Activated CD4-positive, alpha-beta memory T cell treated with anti-CD3 and anti-CD28 coated beads, Interleukin-2, amount 10 ng/mL, durations not matched to agents 7 days and 5 days (primary cell): ENCODE results near the gene SLIT1. TPM values are rescaled to one million over a fixed set of nuclear protein-coding genes. Genes with fewer than 3 reads are reported as not detected.

Source experiments
- CTCF ChIA-PET: fragments of 350-600 bp; sonication (Branson Sonifier 250); formaldehyde crosslinking; loops from one replicate; lab custom pipeline; 2021; ENCODE audit warnings: antibody characterized with exemption, inconsistent platforms; lab: Charles Lee
- POLR2A ChIA-PET: fragments of 350-600 bp; sonication (Branson Sonifier 250); formaldehyde crosslinking; loops from one replicate; lab custom pipeline; 2021; ENCODE audit warnings: antibody characterized with exemption; lab: Charles Lee
- DNase-seq: peaks from one replicate; pipeline ENCODE4 v3.0.0-alpha.2; 2020
- H3K27ac Mint-ChIP-seq: one replicate; pipeline ENCODE4 v1.8.0; 2021; ENCODE audit warnings: mild to moderate bottlenecking, mixed read lengths
- H3K27me3 Mint-ChIP-seq: one replicate; pipeline ENCODE4 v1.8.0; 2021; ENCODE audit warnings: mixed read lengths
- H3K36me3 Mint-ChIP-seq: one replicate; pipeline ENCODE4 v1.8.0; 2021; ENCODE audit warnings: low read depth, mixed read lengths
- H3K4me1 Mint-ChIP-seq: one replicate; pipeline ENCODE4 v1.8.0; 2021; ENCODE audit warnings: mixed read lengths
- H3K4me3 Mint-ChIP-seq: one replicate; pipeline ENCODE4 v1.8.0; 2021; ENCODE audit warnings: mild to moderate bottlenecking, mixed read lengths
- H3K9me3 Mint-ChIP-seq: one replicate; pipeline ENCODE4 v1.8.0; 2021; ENCODE audit warnings: mixed read lengths
- total RNA-seq, 2 experiments: library from RNA; stranded (reverse); gene quantifications; one replicate each; pipeline ENCODE4 v1.2.3, GENCODE V29; 2021

SLIT1 gene
- total RNA-seq, 2 experiments from 2014 or later, result 0.30 to 0.35 TPM

GRCh38 chr10:97179311-97179710 is 6.4 kb downstream of the SLIT1 start:
- H3K36me3 Mint-ChIP-seq, result no peaks in the 10 kb centered on the region
- ChIA-PET POLR2A (no interaction called here), CTCF (interaction anchor here (0.5 to 0.7 kb wide), 2 partner anchors 77 to 186 kb away, joined by 3 to 4 read pairs; no protein-coding TSS in a partner anchor)
- no peaks in the 10 kb centered on the region for H3K9me3 Mint-ChIP-seq
- H3K27me3 Mint-ChIP-seq, result peaks cover 39% of the 10 kb centered on the region
- H3K4me1 Mint-ChIP-seq, result no peaks in the 10 kb centered on the region
- no peak for DNase-seq
- no peak overlapping the region for H3K27ac Mint-ChIP-seq
- no peak overlapping the region for H3K4me3 Mint-ChIP-seq

- no peak for DNase-seq
- Mint-ChIP-seq H3K27ac (no peak overlapping the region), H3K27me3 (peaks cover 27% of the 10 kb centered on the region), H3K4me1 (no peaks in the 10 kb centered on the region), H3K36me3 (no peaks in the 10 kb centered on the region), H3K4me3 (no peak overlapping the region), H3K9me3 (no peaks in the 10 kb centered on the region)
- POLR2A ChIA-PET, result no interaction called here
- CTCF ChIA-PET, result interaction anchor here (2.7 kb wide), 1 partner anchor 32 kb away, joined by 8 read pairs; no protein-coding TSS in a partner anchor
Measured at GRCh38 chr10:97178074-97178473, 7.7 kb downstream of the SLIT1 start.

GRCh38 chr10:97176226-97176625 is 9.5 kb downstream of the SLIT1 start:
- Mint-ChIP-seq H3K4me1 (no peaks in the 10 kb centered on the region), H3K4me3 (no peak overlapping the region), H3K36me3 (no peaks in the 10 kb centered on the region), H3K27ac (no peak overlapping the region), H3K27me3 (peaks cover 28% of the 10 kb centered on the region), H3K9me3 (no peaks in the 10 kb centered on the region)
- ChIA-PET CTCF (interaction anchor here (2.7 kb wide), 1 partner anchor 34 kb away, joined by 8 read pairs; no protein-coding TSS in a partner anchor), POLR2A (no interaction called here)
- DNase-seq, result no peak

GRCh38 chr10:97175586-97175985 is 10.2 kb downstream of the SLIT1 start:
- POLR2A ChIA-PET, result no interaction called here
- CTCF ChIA-PET, result no interaction called here
- DNase-seq, result no peak
- H3K36me3 Mint-ChIP-seq, result no peaks in the 10 kb centered on the region
- H3K9me3 Mint-ChIP-seq, result no peaks in the 10 kb centered on the region
- peaks cover 26% of the 10 kb centered on the region for H3K27me3 Mint-ChIP-seq
- no peaks in the 10 kb centered on the region for H3K4me1 Mint-ChIP-seq
- H3K27ac Mint-ChIP-seq, result no peak overlapping the region
- H3K4me3 Mint-ChIP-seq, result no peak overlapping the region

GRCh38 chr10:97174941-97175340 is 10.8 kb downstream of the SLIT1 start:
- no peak for DNase-seq
- Mint-ChIP-seq H3K4me1 (no peaks in the 10 kb centered on the region), H3K27ac (no peak overlapping the region), H3K36me3 (no peaks in the 10 kb centered on the region), H3K27me3 (peaks cover 24% of the 10 kb centered on the region), H3K4me3 (no peak overlapping the region), H3K9me3 (no peaks in the 10 kb centered on the region)
- ChIA-PET CTCF (interaction anchor here (1.0 to 2.3 kb wide), 4 partner anchors 9 to 35 kb away, joined by 3 to 7 read pairs (median 5); no protein-coding TSS in a partner anchor), POLR2A (no interaction called here)

- Mint-ChIP-seq H3K27ac (no peak overlapping the region), H3K36me3 (no peaks in the 10 kb centered on the region), H3K27me3 (peaks cover 24% of the 10 kb centered on the region), H3K9me3 (no peaks in the 10 kb centered on the region), H3K4me3 (no peak overlapping the region), H3K4me1 (no peaks in the 10 kb centered on the region)
- ChIA-PET POLR2A (no interaction called here), CTCF (interaction anchor here (1.0 to 2.3 kb wide), 4 partner anchors 9 to 36 kb away, joined by 3 to 7 read pairs (median 5); no protein-coding TSS in a partner anchor)
- DNase-seq, result no peak
Measured at GRCh38 chr10:97174276-97174775, 11.4 kb downstream of the SLIT1 start.

GRCh38 chr10:97173036-97173435 is 12.7 kb downstream of the SLIT1 start:
- Mint-ChIP-seq H3K4me3 (no peak overlapping the region), H3K27ac (no peak overlapping the region), H3K9me3 (no peaks in the 10 kb centered on the region), H3K27me3 (peaks cover 22% of the 10 kb centered on the region), H3K36me3 (no peaks in the 10 kb centered on the region), H3K4me1 (no peaks in the 10 kb centered on the region)
- ChIA-PET CTCF (interaction anchor here (1.9 to 2.3 kb wide), 2 partner anchors 24 to 37 kb away, joined by 6 to 7 read pairs; no protein-coding TSS in a partner anchor), POLR2A (no interaction called here)
- DNase-seq, result no peak

GRCh38 chr10:97171001-97171400 is 14.8 kb downstream of the SLIT1 start:
- CTCF ChIA-PET, result no interaction called here
- no peak for DNase-seq
- POLR2A ChIA-PET, result no interaction called here
- Mint-ChIP-seq H3K36me3 (no peaks in the 10 kb centered on the region), H3K9me3 (no peaks in the 10 kb centered on the region), H3K27ac (no peak overlapping the region), H3K4me1 (no peaks in the 10 kb centered on the region), H3K27me3 (peaks cover 22% of the 10 kb centered on the region), H3K4me3 (no peak overlapping the region)

GRCh38 chr10:97169911-97170693 is 15.7 kb downstream of the SLIT1 start:
- Mint-ChIP-seq H3K9me3 (no peaks in the 10 kb centered on the region), H3K27ac (no peak overlapping the region), H3K4me1 (no peaks in the 10 kb centered on the region), H3K36me3 (no peaks in the 10 kb centered on the region), H3K27me3 (peaks cover 20% of the 10 kb centered on the region), H3K4me3 (no peak overlapping the region)
- CTCF ChIA-PET, result no interaction called here
- DNase-seq, result no peak
- POLR2A ChIA-PET, result no interaction called here

- DNase-seq, result no peak
- no peaks in the 10 kb centered on the region for H3K9me3 Mint-ChIP-seq
- peaks cover 20% of the 10 kb centered on the region for H3K27me3 Mint-ChIP-seq
- no peak overlapping the region for H3K4me3 Mint-ChIP-seq
- ChIA-PET CTCF (no interaction called here), POLR2A (no interaction called here)
- H3K27ac Mint-ChIP-seq, result no peak overlapping the region
- no peaks in the 10 kb centered on the region for H3K36me3 Mint-ChIP-seq
- no peaks in the 10 kb centered on the region for H3K4me1 Mint-ChIP-seq
Measured at GRCh38 chr10:97169063-97169462, 16.7 kb downstream of the SLIT1 start.

GRCh38 chr10:97168645-97169044 is 17.1 kb downstream of the SLIT1 start:
- Mint-ChIP-seq H3K36me3 (no peaks in the 10 kb centered on the region), H3K9me3 (no peaks in the 10 kb centered on the region), H3K4me3 (no peak overlapping the region), H3K27ac (no peak overlapping the region), H3K27me3 (peaks cover 20% of the 10 kb centered on the region), H3K4me1 (no peaks in the 10 kb centered on the region)
- DNase-seq, result no peak
- CTCF ChIA-PET, result no interaction called here
- POLR2A ChIA-PET, result no interaction called here

- Mint-ChIP-seq H3K4me1 (no peaks in the 10 kb centered on the region), H3K9me3 (no peaks in the 10 kb centered on the region), H3K36me3 (no peaks in the 10 kb centered on the region), H3K27ac (no peak overlapping the region), H3K27me3 (peaks cover 10% of the 10 kb centered on the region), H3K4me3 (no peak overlapping the region)
- ChIA-PET CTCF (no interaction called here), POLR2A (no interaction called here)
- no peak for DNase-seq
Measured at GRCh38 chr10:97165499-97165898, 20.3 kb downstream of the SLIT1 start.

- no peak for DNase-seq
- no peaks in the 10 kb centered on the region for H3K9me3 Mint-ChIP-seq
- H3K27me3 Mint-ChIP-seq, result peaks cover 4% of the 10 kb centered on the region
- H3K4me1 Mint-ChIP-seq, result no peaks in the 10 kb centered on the region
- ChIA-PET CTCF (interaction anchor here (0.6 kb wide), 1 partner anchor 360 kb away, joined by 3 read pairs; no protein-coding TSS in a partner anchor), POLR2A (no interaction called here)
- no peaks in the 10 kb centered on the region for H3K36me3 Mint-ChIP-seq
- no peak overlapping the region for H3K27ac Mint-ChIP-seq
- no peak overlapping the region for H3K4me3 Mint-ChIP-seq
Measured at GRCh38 chr10:97163781-97164501, 21.8 kb downstream of the SLIT1 start.
